Measurements from ENCODE around the gene PTPRD.

PTPRD gene

GRCh38 chr9:8391566-8391965 lies 2221.2 kb downstream of the PTPRD start:
- Mint-ChIP-seq H3K9me3 (no peaks in the 10 kb centered on the region), H3K27ac (ENCODE audit: low read depth) (no peak overlapping the region), H3K36me3 (ENCODE audit: insufficient read depth) (no peaks in the 10 kb centered on the region)

DNA sequence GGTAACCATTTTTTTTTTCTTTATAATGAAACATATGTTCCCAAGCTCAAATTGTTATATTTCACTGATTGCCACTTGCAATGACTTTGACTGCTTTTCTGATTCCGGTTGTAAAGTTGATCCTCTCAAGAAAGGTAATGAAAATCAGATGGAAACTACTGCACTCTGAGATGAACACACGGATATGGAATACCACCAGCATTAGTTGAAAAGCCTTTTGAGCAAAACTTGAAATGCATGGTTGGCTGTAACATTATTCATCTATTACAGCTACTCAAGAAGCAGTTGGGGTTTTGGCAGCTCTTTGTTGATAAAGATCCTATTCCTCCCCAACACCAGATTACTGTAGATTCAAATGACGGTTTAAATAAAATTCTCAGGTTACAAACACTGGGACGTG lies 2221.7 kb downstream of the PTPRD start:
- Mint-ChIP-seq H3K36me3 (ENCODE audit: insufficient read depth) (no peaks in the 10 kb centered on the region), H3K27me3 (peaks cover 13% of the 10 kb centered on the region), H3K27ac (ENCODE audit: low read depth) (no peak overlapping the region), H3K4me1 (no peaks in the 10 kb centered on the region), H3K4me3 (no peak overlapping the region), H3K9me3 (no peaks in the 10 kb centered on the region)
- DNase-seq (ENCODE audit: low spot score in 2 of 2): no peak
- ATAC-seq (replicated peaks; ENCODE audit: extremely low read depth, poor library complexity, severe bottlenecking): no peak

More at GRCh38 chr9:8391566-8391965, 2221.2 kb downstream of the PTPRD start:
- H3K4me1 Mint-ChIP-seq: no peaks in the 10 kb centered on the region
- DNase-seq (ENCODE audit: low spot score in 2 of 2) (no peak), ATAC-seq (replicated peaks; ENCODE audit: extremely low read depth, poor library complexity, severe bottlenecking) (no peak)
- peaks cover 13% of the 10 kb centered on the region for H3K27me3 Mint-ChIP-seq
- no peak overlapping the region for H3K4me3 Mint-ChIP-seq

DNA sequence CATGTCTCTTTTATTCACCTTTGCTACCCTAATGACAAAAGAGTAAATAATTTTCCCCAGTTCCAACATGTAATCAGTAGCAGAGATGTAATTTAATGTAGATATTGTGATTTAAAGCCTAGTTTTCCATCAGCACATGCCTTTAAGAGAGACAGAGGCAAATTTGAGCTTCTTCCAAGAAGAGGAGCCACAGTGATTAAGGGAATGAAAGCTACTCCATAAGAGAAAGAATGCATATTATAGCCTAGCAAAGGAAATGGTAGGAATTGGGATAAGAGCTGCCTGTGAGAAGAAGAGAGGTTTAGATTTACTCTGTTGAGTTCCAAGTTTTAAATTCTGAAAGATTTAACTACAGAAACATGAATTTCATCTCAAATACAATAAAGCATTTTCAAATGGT lies 2222.2 kb downstream of the PTPRD start:
- H3K36me3 Mint-ChIP-seq (ENCODE audit: insufficient read depth): no peaks in the 10 kb centered on the region

DNA sequence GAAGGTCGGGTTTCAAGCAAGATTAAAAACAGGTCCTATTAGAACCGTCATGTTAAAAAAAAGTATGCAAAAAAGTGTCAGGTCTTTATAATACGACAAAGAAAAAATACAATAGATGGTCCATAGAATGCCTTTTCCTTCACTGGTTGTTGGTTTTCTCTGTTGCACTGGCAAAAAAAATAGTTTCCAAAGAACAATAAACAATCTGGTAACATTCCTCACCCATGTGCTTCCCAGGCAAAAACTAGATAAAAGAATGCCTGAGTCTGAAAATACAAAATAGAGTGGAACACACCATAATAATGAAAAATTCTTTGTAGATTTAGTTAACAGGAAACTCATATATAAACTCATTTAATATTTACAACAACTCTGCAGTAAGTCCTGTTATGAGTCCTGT lies 2223.3 kb downstream of the PTPRD start:
- H3K9me3 Mint-ChIP-seq: no peaks in the 10 kb centered on the region
- H3K4me3 Mint-ChIP-seq: no peak overlapping the region
- ATAC-seq (replicated peaks; ENCODE audit: extremely low read depth, poor library complexity, severe bottlenecking) (no peak), DNase-seq (ENCODE audit: low spot score in 2 of 2) (no peak)
- no peak overlapping the region for H3K27ac Mint-ChIP-seq (ENCODE audit: low read depth)
- H3K36me3 Mint-ChIP-seq (ENCODE audit: insufficient read depth): no peaks in the 10 kb centered on the region
- H3K27me3 Mint-ChIP-seq: peaks cover 13% of the 10 kb centered on the region
- H3K4me1 Mint-ChIP-seq: no peaks in the 10 kb centered on the region

More for the DNA sequence above, 2222.2 kb downstream of the PTPRD start:
- H3K4me3 Mint-ChIP-seq: no peak overlapping the region
- H3K27ac Mint-ChIP-seq (ENCODE audit: low read depth): no peak overlapping the region
- H3K4me1 Mint-ChIP-seq: no peaks in the 10 kb centered on the region
- ATAC-seq (replicated peaks; ENCODE audit: extremely low read depth, poor library complexity, severe bottlenecking) (no peak), DNase-seq (ENCODE audit: low spot score in 2 of 2) (no peak)
- no peaks in the 10 kb centered on the region for H3K9me3 Mint-ChIP-seq
- peaks cover 13% of the 10 kb centered on the region for H3K27me3 Mint-ChIP-seq

- no peak overlapping the region for H3K27ac Mint-ChIP-seq (ENCODE audit: low read depth)
- no peaks in the 10 kb centered on the region for H3K9me3 Mint-ChIP-seq
- no peak overlapping the region for H3K4me3 Mint-ChIP-seq
- peaks cover 13% of the 10 kb centered on the region for H3K27me3 Mint-ChIP-seq
- no peaks in the 10 kb centered on the region for H3K4me1 Mint-ChIP-seq
- ATAC-seq (replicated peaks; ENCODE audit: extremely low read depth, poor library complexity, severe bottlenecking) (no peak), DNase-seq (ENCODE audit: low spot score in 2 of 2) (no peak)
- no peaks in the 10 kb centered on the region for H3K36me3 Mint-ChIP-seq (ENCODE audit: insufficient read depth)
Observed at GRCh38 chr9:8388132-8388531, 2224.7 kb downstream of the PTPRD start.

- no peak for ATAC-seq (replicated peaks; ENCODE audit: extremely low read depth, poor library complexity, severe bottlenecking)
- no peaks in the 10 kb centered on the region for H3K4me1 Mint-ChIP-seq
- no peaks in the 10 kb centered on the region for H3K9me3 Mint-ChIP-seq
- H3K27me3 Mint-ChIP-seq: no peaks in the 10 kb centered on the region
- H3K36me3 Mint-ChIP-seq (ENCODE audit: insufficient read depth): no peaks in the 10 kb centered on the region
- H3K4me3 Mint-ChIP-seq: no peak overlapping the region
- no peak for DNase-seq (ENCODE audit: low spot score in 2 of 2)
- no peak overlapping the region for H3K27ac Mint-ChIP-seq (ENCODE audit: low read depth)
Observed at GRCh38 chr9:8384091-8384490, 2228.7 kb downstream of the PTPRD start.

DNA sequence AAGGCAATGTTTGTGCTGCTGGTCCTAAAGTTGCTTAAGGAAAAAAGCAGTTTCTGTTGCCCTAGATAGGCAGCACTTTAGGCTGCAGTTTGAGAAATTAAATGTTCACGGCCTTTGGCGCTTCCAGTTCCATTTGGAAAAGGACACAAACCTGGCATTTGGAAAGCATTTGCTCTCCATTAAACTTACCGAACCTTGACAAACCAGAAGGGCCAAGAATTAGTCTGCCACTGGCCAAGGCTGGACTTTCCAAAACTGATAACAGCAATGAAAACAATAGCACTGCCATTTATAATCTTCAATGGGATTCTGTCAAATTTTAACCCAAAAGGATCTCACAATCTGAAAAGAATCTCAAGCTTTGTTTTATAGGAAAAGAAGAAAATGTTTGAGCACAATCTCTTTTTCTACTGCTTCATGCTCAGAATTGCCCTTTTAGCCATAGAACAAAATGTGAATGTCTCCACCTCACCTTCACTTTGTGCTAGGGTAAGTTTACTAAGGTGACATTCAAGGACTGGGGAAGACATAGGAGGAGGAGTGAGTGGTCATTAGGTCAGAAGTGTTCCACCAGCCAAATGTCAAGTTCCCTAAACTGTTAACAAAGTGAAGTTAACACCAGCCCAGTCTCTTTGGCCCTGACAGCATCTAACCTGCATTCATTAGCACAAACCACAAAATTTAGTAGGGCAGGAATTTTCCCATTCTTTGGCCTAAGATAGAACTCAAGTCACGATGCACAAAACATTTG lies 2229.8 kb downstream of the PTPRD start:
- Mint-ChIP-seq H3K36me3 (ENCODE audit: insufficient read depth) (no peaks in the 10 kb centered on the region), H3K4me3 (no peak overlapping the region), H3K9me3 (no peaks in the 10 kb centered on the region), H3K4me1 (no peaks in the 10 kb centered on the region), H3K27me3 (no peaks in the 10 kb centered on the region), H3K27ac (ENCODE audit: low read depth) (no peak overlapping the region)
- no peak for DNase-seq (ENCODE audit: low spot score in 2 of 2)
- ATAC-seq (replicated peaks; ENCODE audit: extremely low read depth, poor library complexity, severe bottlenecking): no peak

DNA sequence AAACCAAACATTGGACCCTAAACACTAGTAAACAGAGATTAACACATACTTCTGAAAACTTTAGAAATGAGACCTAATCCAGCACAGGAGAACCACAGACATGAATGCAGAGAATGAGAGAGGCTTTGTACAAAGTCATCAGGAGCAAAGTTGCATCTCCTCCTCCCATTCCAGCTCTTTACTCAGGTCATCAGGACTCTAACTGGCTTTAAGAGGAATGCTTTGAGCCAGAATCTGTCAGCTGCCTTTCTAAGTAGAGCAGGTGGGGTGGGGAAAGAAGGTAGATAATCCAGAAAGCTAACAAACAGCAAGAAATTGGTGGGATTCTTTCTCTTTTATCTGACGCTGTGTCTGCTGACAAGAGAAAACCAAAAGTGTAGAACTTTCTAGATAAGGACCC lies 2230.5 kb downstream of the PTPRD start:
- H3K4me1 Mint-ChIP-seq: no peaks in the 10 kb centered on the region
- H3K27me3 Mint-ChIP-seq: no peaks in the 10 kb centered on the region
- no peak overlapping the region for H3K4me3 Mint-ChIP-seq
- DNase-seq (ENCODE audit: low spot score in 2 of 2) (no peak), ATAC-seq (replicated peaks; ENCODE audit: extremely low read depth, poor library complexity, severe bottlenecking) (no peak)
- H3K36me3 Mint-ChIP-seq (ENCODE audit: insufficient read depth): no peaks in the 10 kb centered on the region
- H3K27ac Mint-ChIP-seq (ENCODE audit: low read depth): no peak overlapping the region
- H3K9me3 Mint-ChIP-seq: no peaks in the 10 kb centered on the region

GRCh38 chr9:8381601-8382000 lies 2231.2 kb downstream of the PTPRD start:
- Mint-ChIP-seq H3K4me1 (no peaks in the 10 kb centered on the region), H3K36me3 (ENCODE audit: insufficient read depth) (no peaks in the 10 kb centered on the region), H3K4me3 (no peak overlapping the region), H3K9me3 (no peaks in the 10 kb centered on the region), H3K27ac (ENCODE audit: low read depth) (no peak overlapping the region), H3K27me3 (no peaks in the 10 kb centered on the region)
- DNase-seq (ENCODE audit: low spot score in 2 of 2) (no peak), ATAC-seq (replicated peaks; ENCODE audit: extremely low read depth, poor library complexity, severe bottlenecking) (no peak)

DNA sequence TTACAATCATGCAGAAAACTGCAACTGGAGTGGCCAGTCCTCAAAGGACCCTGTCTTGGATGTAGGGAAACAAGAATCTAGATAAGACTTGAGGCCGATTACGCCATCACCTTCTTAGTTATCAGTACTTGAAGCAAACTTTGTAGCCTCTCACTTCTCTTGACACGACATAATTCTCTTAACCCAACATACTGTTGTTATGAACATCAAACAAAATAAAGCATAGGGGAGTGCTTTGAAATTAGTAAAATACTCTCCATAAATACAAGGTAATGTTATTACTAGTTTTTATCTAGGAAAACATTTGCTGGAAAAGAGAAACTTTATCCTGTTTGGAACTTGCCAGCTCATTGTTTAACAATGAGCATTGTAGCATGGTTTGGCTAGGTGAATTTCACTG lies 2238.3 kb downstream of the PTPRD start:
- H3K27me3 Mint-ChIP-seq: no peaks in the 10 kb centered on the region

DNA sequence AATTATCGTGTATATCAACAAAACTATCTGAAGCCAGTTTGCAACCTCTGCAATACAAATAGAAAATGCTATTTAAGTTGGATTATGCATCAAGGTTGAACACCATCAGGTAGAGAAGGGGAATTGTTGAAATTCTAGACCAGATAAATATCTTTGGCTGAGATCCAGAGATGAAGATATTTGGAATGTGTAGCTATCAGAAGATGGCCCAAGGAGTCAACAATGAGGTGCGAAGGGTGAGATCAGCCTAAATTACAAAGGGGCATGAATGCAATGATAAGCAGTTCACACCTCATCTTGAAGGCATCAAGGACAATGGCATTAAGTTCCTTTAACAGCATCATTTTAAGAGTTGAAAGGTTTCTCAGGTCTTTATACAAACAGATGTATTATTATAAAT lies 2241.1 kb downstream of the PTPRD start:
- no peak for ATAC-seq (replicated peaks; ENCODE audit: extremely low read depth, poor library complexity, severe bottlenecking)
- Mint-ChIP-seq H3K36me3 (ENCODE audit: insufficient read depth) (no peaks in the 10 kb centered on the region), H3K27ac (ENCODE audit: low read depth) (no peak overlapping the region), H3K4me3 (no peak overlapping the region), H3K27me3 (peaks cover 14% of the 10 kb centered on the region), H3K9me3 (no peaks in the 10 kb centered on the region), H3K4me1 (no peaks in the 10 kb centered on the region)
- DNase-seq (ENCODE audit: low spot score in 2 of 2): no peak

More for the DNA sequence above, 2238.3 kb downstream of the PTPRD start:
- no peak for ATAC-seq (replicated peaks; ENCODE audit: extremely low read depth, poor library complexity, severe bottlenecking)
- DNase-seq (ENCODE audit: low spot score in 2 of 2): no peak
- Mint-ChIP-seq H3K36me3 (ENCODE audit: insufficient read depth) (no peaks in the 10 kb centered on the region), H3K4me3 (no peak overlapping the region), H3K9me3 (no peaks in the 10 kb centered on the region), H3K4me1 (no peaks in the 10 kb centered on the region), H3K27ac (ENCODE audit: low read depth) (no peak overlapping the region)

- no peak overlapping the region for H3K27ac Mint-ChIP-seq (ENCODE audit: low read depth)
- no peaks in the 10 kb centered on the region for H3K4me1 Mint-ChIP-seq
Observed at GRCh38 chr9:8366161-8366926, 2246.5 kb downstream of the PTPRD start.

More at GRCh38 chr9:8366161-8366926, 2246.5 kb downstream of the PTPRD start:
- no peaks in the 10 kb centered on the region for H3K9me3 Mint-ChIP-seq
- ATAC-seq (replicated peaks; ENCODE audit: extremely low read depth, poor library complexity, severe bottlenecking): no peak
- no peak for DNase-seq (ENCODE audit: low spot score in 2 of 2)
- H3K4me3 Mint-ChIP-seq: no peak overlapping the region
- no peaks in the 10 kb centered on the region for H3K36me3 Mint-ChIP-seq (ENCODE audit: insufficient read depth)
- peaks cover 14% of the 10 kb centered on the region for H3K27me3 Mint-ChIP-seq
